ENCODE data around the gene COL4A4. TPM values are rescaled to one million over a fixed set of nuclear protein-coding genes. Genes with fewer than 3 reads are reported as not detected.

COL4A4 gene
- polyA plus RNA-seq, 2 donors: 0.10 to 0.16 TPM

DNA sequence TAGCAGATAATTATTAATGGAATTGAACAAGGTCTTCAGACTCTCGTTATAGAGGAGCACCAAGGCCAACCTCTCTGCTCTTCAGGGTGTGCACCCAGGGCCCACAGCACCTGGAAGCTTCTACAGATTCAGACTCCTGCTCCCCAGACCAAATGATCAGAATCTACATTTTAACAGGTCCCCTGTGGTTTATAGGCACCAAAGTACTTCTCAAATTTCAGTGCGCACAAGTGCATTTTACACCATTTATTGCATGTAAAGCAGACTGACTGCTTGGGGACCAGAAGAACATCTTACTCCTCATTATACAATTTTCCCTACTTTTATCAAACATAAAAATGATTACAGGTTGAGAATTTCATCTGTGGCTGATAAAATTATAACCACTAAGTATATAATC lies 163.9 kb downstream of the COL4A4 start:
- Histone ChIP-seq H3K4me3 (ENCODE audit: low read depth in 1 of 2, low read length in 2 of 2) (no peak overlapping the region), H3K27me3 (ENCODE audit: control insufficient read depth in 1 of 2, insufficient read depth in 2 of 2, low read length in 2 of 2) (no peaks in the 10 kb centered on the region), H3K9me3 (ENCODE audit: control insufficient read depth in 2 of 2, insufficient read depth in 1 of 2, low read depth in 1 of 2, low read length in 1 of 2) (no peaks in the 10 kb centered on the region), H3K36me3 (ENCODE audit: control insufficient read depth in 2 of 2, insufficient read depth in 2 of 2, low read length in 1 of 2) (peaks cover 0 to 4% of the 10 kb centered on the region in 2 donors), H3K27ac (ENCODE audit: low read depth in 2 of 2, low read length in 1 of 2) (no peak overlapping the region), H3K4me1 (ENCODE audit: control insufficient read depth in 2 of 2, insufficient read depth in 2 of 2, low read length in 1 of 2) (no peaks in the 10 kb centered on the region)
- WGBS, 2 donors: 90 to 94% methylated on average over 2 of the region's 2 CpGs

DNA sequence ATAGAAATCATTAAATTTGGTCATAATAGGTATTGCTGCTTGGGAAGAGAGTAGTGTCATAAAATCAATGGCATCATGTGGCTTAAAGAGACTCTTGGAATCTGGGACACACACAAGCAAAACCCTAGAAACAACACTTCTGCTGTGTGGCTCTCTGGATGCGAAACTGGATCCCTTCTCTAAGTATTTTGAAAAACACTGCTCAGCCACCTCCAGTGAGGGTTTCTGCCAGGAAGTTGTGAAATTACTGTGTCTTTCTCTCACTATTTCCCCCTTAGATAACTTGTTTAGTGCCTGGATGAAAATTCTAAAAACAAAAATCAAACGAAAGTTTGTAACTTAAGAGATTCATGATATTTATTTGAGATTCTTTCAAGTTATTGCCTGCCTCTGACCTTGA lies 164.3 kb downstream of the COL4A4 start:
- 80 to 86% methylated on average over 2 of the region's 2 CpGs for WGBS, 2 donors
- H3K27me3 ChIP-seq (ENCODE audit: control insufficient read depth in 1 of 2, insufficient read depth in 2 of 2, low read length in 2 of 2): no peaks in the 10 kb centered on the region
- no peaks in the 10 kb centered on the region for H3K4me1 ChIP-seq (ENCODE audit: control insufficient read depth in 2 of 2, insufficient read depth in 2 of 2, low read length in 1 of 2)
- H3K36me3 ChIP-seq (ENCODE audit: control insufficient read depth in 2 of 2, insufficient read depth in 2 of 2, low read length in 1 of 2): peaks cover 0 to 4% of the 10 kb centered on the region in 2 donors
- H3K27ac ChIP-seq (ENCODE audit: low read depth in 2 of 2, low read length in 1 of 2): no peak overlapping the region
- no peaks in the 10 kb centered on the region for H3K9me3 ChIP-seq (ENCODE audit: control insufficient read depth in 2 of 2, insufficient read depth in 1 of 2, low read depth in 1 of 2, low read length in 1 of 2)
- no peak overlapping the region for H3K4me3 ChIP-seq (ENCODE audit: low read depth in 1 of 2, low read length in 2 of 2)

DNA sequence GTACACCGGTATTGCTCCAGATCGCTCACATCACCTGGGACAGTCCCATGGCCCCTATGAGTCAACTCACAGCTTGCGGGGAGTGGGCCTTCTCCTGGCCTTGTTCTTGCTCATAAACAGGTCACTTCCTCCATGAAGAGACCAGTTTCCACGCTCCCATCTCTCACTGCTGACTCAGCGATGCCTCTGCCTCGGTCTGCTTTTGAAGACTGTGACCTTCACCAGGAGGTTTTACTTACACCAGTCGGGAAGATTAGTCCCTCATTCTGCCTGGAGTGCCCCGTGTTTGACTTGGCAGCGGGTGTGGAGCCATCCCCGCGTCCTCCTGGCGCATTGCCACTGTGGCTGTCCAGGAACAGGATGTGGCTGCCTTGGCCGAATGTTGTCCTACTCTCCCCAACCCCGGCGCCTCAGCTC lies 168.4 kb downstream of the COL4A4 start:
- H3K36me3 ChIP-seq (ENCODE audit: control insufficient read depth in 2 of 2, insufficient read depth in 2 of 2, low read length in 1 of 2): peaks cover 0 to 4% of the 10 kb centered on the region in 2 donors
- H3K4me3 ChIP-seq (ENCODE audit: low read depth in 1 of 2, low read length in 2 of 2): no peak overlapping the region
- no peaks in the 10 kb centered on the region for H3K27me3 ChIP-seq (ENCODE audit: control insufficient read depth in 1 of 2, insufficient read depth in 2 of 2, low read length in 2 of 2)
- WGBS, 2 donors: 75 to 77% methylated on average over 15 of the region's 15 CpGs
- no peaks in the 10 kb centered on the region for H3K9me3 ChIP-seq (ENCODE audit: control insufficient read depth in 2 of 2, insufficient read depth in 1 of 2, low read depth in 1 of 2, low read length in 1 of 2)
- H3K4me1 ChIP-seq (ENCODE audit: control insufficient read depth in 2 of 2, insufficient read depth in 2 of 2, low read length in 1 of 2): no peaks in the 10 kb centered on the region
- H3K27ac ChIP-seq (ENCODE audit: low read depth in 2 of 2, low read length in 1 of 2): no peak overlapping the region

GRCh38 chr2:226994775-226995174 lies 169.2 kb downstream of the COL4A4 start:
- Histone ChIP-seq H3K36me3 (ENCODE audit: control insufficient read depth in 2 of 2, insufficient read depth in 2 of 2, low read length in 1 of 2) (peaks cover 0 to 4% of the 10 kb centered on the region in 2 donors), H3K27ac (ENCODE audit: low read depth in 2 of 2, low read length in 1 of 2) (no peak overlapping the region), H3K4me1 (ENCODE audit: control insufficient read depth in 2 of 2, insufficient read depth in 2 of 2, low read length in 1 of 2) (no peaks in the 10 kb centered on the region), H3K9me3 (ENCODE audit: control insufficient read depth in 2 of 2, insufficient read depth in 1 of 2, low read depth in 1 of 2, low read length in 1 of 2) (no peaks in the 10 kb centered on the region), H3K4me3 (ENCODE audit: low read depth in 1 of 2, low read length in 2 of 2) (no peak overlapping the region), H3K27me3 (ENCODE audit: control insufficient read depth in 1 of 2, insufficient read depth in 2 of 2, low read length in 2 of 2) (no peaks in the 10 kb centered on the region)
- 88 to 93% methylated on average over 4 of the region's 4 CpGs for WGBS, 2 donors

DNA sequence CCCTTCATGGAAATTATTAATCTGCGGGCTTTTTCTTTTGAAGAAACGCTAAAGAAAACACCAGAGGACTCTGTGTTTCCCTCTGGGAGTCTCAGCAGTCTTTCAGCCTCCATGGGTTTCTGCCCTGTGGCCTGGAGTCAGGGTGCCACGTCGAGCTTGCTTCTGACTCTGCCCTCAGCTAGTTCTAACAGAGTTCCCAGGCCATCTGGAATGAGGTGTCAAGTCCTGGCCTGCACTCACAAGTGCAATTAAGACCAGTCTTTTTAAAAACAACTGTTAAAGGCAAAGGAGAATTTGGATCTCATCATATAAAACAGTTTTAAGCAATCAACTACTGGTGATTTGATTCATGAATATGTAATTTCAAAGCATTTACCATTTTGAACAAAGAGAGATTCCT lies 170.8 kb downstream of the COL4A4 start:
- H3K9me3 ChIP-seq (ENCODE audit: control insufficient read depth in 2 of 2, insufficient read depth in 1 of 2, low read depth in 1 of 2, low read length in 1 of 2): no peaks in the 10 kb centered on the region
- WGBS, 2 donors: 54 to 71% methylated on average over 4 of the region's 4 CpGs

GRCh38 chr2:226991663-226992062 lies 172.3 kb downstream of the COL4A4 start:
- H3K36me3 ChIP-seq (ENCODE audit: control insufficient read depth in 2 of 2, insufficient read depth in 2 of 2, low read length in 1 of 2): peaks cover 0 to 4% of the 10 kb centered on the region in 2 donors
- H3K9me3 ChIP-seq (ENCODE audit: control insufficient read depth in 2 of 2, insufficient read depth in 1 of 2, low read depth in 1 of 2, low read length in 1 of 2): no peaks in the 10 kb centered on the region
- no peak overlapping the region for H3K4me3 ChIP-seq (ENCODE audit: low read depth in 1 of 2, low read length in 2 of 2)
- 86 to 89% methylated on average over 2 of the region's 2 CpGs for WGBS, 2 donors
- no peaks in the 10 kb centered on the region for H3K4me1 ChIP-seq (ENCODE audit: control insufficient read depth in 2 of 2, insufficient read depth in 2 of 2, low read length in 1 of 2)
- H3K27ac ChIP-seq (ENCODE audit: low read depth in 2 of 2, low read length in 1 of 2): no peak overlapping the region
- no peaks in the 10 kb centered on the region for H3K27me3 ChIP-seq (ENCODE audit: control insufficient read depth in 1 of 2, insufficient read depth in 2 of 2, low read length in 2 of 2)

More for the DNA sequence above, 170.8 kb downstream of the COL4A4 start:
- Histone ChIP-seq H3K27ac (ENCODE audit: low read depth in 2 of 2, low read length in 1 of 2) (no peak overlapping the region), H3K4me3 (ENCODE audit: low read depth in 1 of 2, low read length in 2 of 2) (no peak overlapping the region), H3K36me3 (ENCODE audit: control insufficient read depth in 2 of 2, insufficient read depth in 2 of 2, low read length in 1 of 2) (peaks cover 0 to 4% of the 10 kb centered on the region in 2 donors), H3K4me1 (ENCODE audit: control insufficient read depth in 2 of 2, insufficient read depth in 2 of 2, low read length in 1 of 2) (no peaks in the 10 kb centered on the region), H3K27me3 (ENCODE audit: control insufficient read depth in 1 of 2, insufficient read depth in 2 of 2, low read length in 2 of 2) (no peaks in the 10 kb centered on the region)

DNA sequence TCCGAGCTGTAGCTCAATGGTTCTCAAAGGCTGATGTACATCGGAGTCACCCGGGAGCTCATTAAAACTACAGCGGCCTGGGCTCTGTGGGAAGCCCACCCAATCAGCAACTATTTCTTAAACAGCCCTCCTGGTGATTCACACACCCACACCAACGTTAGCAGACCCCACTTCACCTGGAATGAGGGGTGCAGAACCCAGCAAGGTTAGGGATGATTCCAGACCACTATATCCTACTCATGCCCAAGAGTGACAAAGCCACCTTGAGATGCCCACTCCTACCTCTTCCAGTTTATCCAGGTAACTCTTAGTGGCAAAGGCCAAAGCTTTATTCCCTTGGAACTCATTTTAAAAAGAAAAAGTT lies 178.4 kb downstream of the COL4A4 start:
- Histone ChIP-seq H3K9me3 (ENCODE audit: control insufficient read depth in 2 of 2, insufficient read depth in 1 of 2, low read depth in 1 of 2, low read length in 1 of 2) (no peaks in the 10 kb centered on the region), H3K27me3 (ENCODE audit: control insufficient read depth in 1 of 2, insufficient read depth in 2 of 2, low read length in 2 of 2) (no peaks in the 10 kb centered on the region), H3K27ac (ENCODE audit: low read depth in 2 of 2, low read length in 1 of 2) (no peak overlapping the region), H3K4me1 (ENCODE audit: control insufficient read depth in 2 of 2, insufficient read depth in 2 of 2, low read length in 1 of 2) (no peaks in the 10 kb centered on the region), H3K36me3 (ENCODE audit: control insufficient read depth in 2 of 2, insufficient read depth in 2 of 2, low read length in 1 of 2) (no peaks in the 10 kb centered on the region), H3K4me3 (ENCODE audit: low read depth in 1 of 2, low read length in 2 of 2) (no peak overlapping the region)
- WGBS, 2 donors: 38 to 40% methylated on average over 5 of the region's 5 CpGs

- Histone ChIP-seq H3K27ac (ENCODE audit: low read depth in 2 of 2, low read length in 1 of 2) (no peak overlapping the region), H3K4me3 (ENCODE audit: low read depth in 1 of 2, low read length in 2 of 2) (no peak overlapping the region)
- 21 to 26% methylated on average over 8 of the region's 8 CpGs for WGBS, 2 donors
Measured at GRCh38 chr2:226984750-226985582, 179.0 kb downstream of the COL4A4 start.

GRCh38 chr2:226983895-226984749 lies 179.9 kb downstream of the COL4A4 start:
- Histone ChIP-seq H3K27ac (ENCODE audit: low read depth in 2 of 2, low read length in 1 of 2) (no peak overlapping the region), H3K27me3 (ENCODE audit: control insufficient read depth in 1 of 2, insufficient read depth in 2 of 2, low read length in 2 of 2) (no peaks in the 10 kb centered on the region), H3K4me3 (ENCODE audit: low read depth in 1 of 2, low read length in 2 of 2) (no peak overlapping the region), H3K9me3 (ENCODE audit: control insufficient read depth in 2 of 2, insufficient read depth in 1 of 2, low read depth in 1 of 2, low read length in 1 of 2) (no peaks in the 10 kb centered on the region), H3K36me3 (ENCODE audit: control insufficient read depth in 2 of 2, insufficient read depth in 2 of 2, low read length in 1 of 2) (peaks cover 0 to 2% of the 10 kb centered on the region in 2 donors), H3K4me1 (ENCODE audit: control insufficient read depth in 2 of 2, insufficient read depth in 2 of 2, low read length in 1 of 2) (no peaks in the 10 kb centered on the region)
- WGBS, 2 donors: 81 to 86% methylated on average over 12 of the region's 12 CpGs

More at GRCh38 chr2:226984750-226985582, 179.0 kb downstream of the COL4A4 start:
- H3K27me3 ChIP-seq (ENCODE audit: control insufficient read depth in 1 of 2, insufficient read depth in 2 of 2, low read length in 2 of 2): no peaks in the 10 kb centered on the region
- no peaks in the 10 kb centered on the region for H3K9me3 ChIP-seq (ENCODE audit: control insufficient read depth in 2 of 2, insufficient read depth in 1 of 2, low read depth in 1 of 2, low read length in 1 of 2)
- no peaks in the 10 kb centered on the region for H3K4me1 ChIP-seq (ENCODE audit: control insufficient read depth in 2 of 2, insufficient read depth in 2 of 2, low read length in 1 of 2)
- no peaks in the 10 kb centered on the region for H3K36me3 ChIP-seq (ENCODE audit: control insufficient read depth in 2 of 2, insufficient read depth in 2 of 2, low read length in 1 of 2)
